IPS-11a (cell line): ENCODE results near the gene ZCCHC17.
"Not testable (repeated sequence)": the region's sequence is repeated elsewhere in the genome, so short reads cannot be mapped to it uniquely, and the experiment has no call there.

Source experiments
- H3K4me3 ChIP-seq: one replicate; pipeline ENCODE4 v1.5.1; 2013; ENCODE audit warnings: low read depth, low read length, control low read depth

The ZCCHC17 gene

GRCh38 chr1:31296486-31297276 is at the start of gene ZCCHC17, which contains the start of gene SNRNP40:
TSS of gene ZCCHC17 (plus strand) at chr1:31297032. CDS start at chr1:31310099, 13,067 bp downstream.
TSS of gene SNRNP40 (minus strand) at chr1:31296788. CDS start at chr1:31296751, 37 bp downstream.
- peak within 1 kb of the TSS; percentile 100 for H3K4me3 ChIP-seq

GRCh38 chr1:31248276-31248675 is 48.6 kb upstream of the ZCCHC17 start:
- no peak overlapping the region for H3K4me3 ChIP-seq

GRCh38 chr1:31249854-31250253 is 47.0 kb upstream of the ZCCHC17 start:
- H3K4me3 ChIP-seq: no peak overlapping the region

- H3K4me3 ChIP-seq: no peak overlapping the region
These were observed 39.6 kb upstream of the ZCCHC17 start for GRCh38 chr1:31257213-31257612.

GRCh38 chr1:31258581-31258980 is 38.3 kb upstream of the ZCCHC17 start:
- no peak overlapping the region for H3K4me3 ChIP-seq

- H3K4me3 ChIP-seq: no peak overlapping the region
These were observed 37.1 kb upstream of the ZCCHC17 start for GRCh38 chr1:31259746-31260145.

GRCh38 chr1:31261916-31262315 is 34.9 kb upstream of the ZCCHC17 start:
- no peak overlapping the region for H3K4me3 ChIP-seq

- not testable (repeated sequence) for H3K4me3 ChIP-seq
These were observed 34.4 kb upstream of the ZCCHC17 start for GRCh38 chr1:31262393-31262792.

GRCh38 chr1:31263408-31263807 is 33.4 kb upstream of the ZCCHC17 start:
- H3K4me3 ChIP-seq: no peak overlapping the region

- no peak overlapping the region for H3K4me3 ChIP-seq
These were observed 31.9 kb upstream of the ZCCHC17 start for GRCh38 chr1:31264790-31265386.

- no peak overlapping the region for H3K4me3 ChIP-seq
These were observed 30.3 kb upstream of the ZCCHC17 start for GRCh38 chr1:31266547-31266946.

GRCh38 chr1:31272369-31272768 is 24.5 kb upstream of the ZCCHC17 start:
- no peak overlapping the region for H3K4me3 ChIP-seq

- H3K4me3 ChIP-seq: no peak overlapping the region
These were observed 23.2 kb upstream of the ZCCHC17 start for GRCh38 chr1:31273619-31274018.

- not testable (repeated sequence) for H3K4me3 ChIP-seq
These were observed 14.4 kb upstream of the ZCCHC17 start for GRCh38 chr1:31282426-31282825.

GRCh38 chr1:31287791-31288190 is 9.0 kb upstream of the ZCCHC17 start:
- H3K4me3 ChIP-seq: not testable (repeated sequence)

- H3K4me3 ChIP-seq: no peak overlapping the region
These were observed 7.8 kb upstream of the ZCCHC17 start for GRCh38 chr1:31289021-31289420.

GRCh38 chr1:31295874-31296485 is 852 bp upstream of the ZCCHC17 start:
- H3K4me3 ChIP-seq: peak overlapping the region; percentile 100

GRCh38 chr1:31297277-31298247 is 730 bp downstream of the ZCCHC17 start:
- peak overlapping the region; percentile 100 for H3K4me3 ChIP-seq

- no peak overlapping the region for H3K4me3 ChIP-seq
These were observed 2.5 kb downstream of the ZCCHC17 start for GRCh38 chr1:31299365-31299764.

GRCh38 chr1:31300193-31300592 is 3.4 kb downstream of the ZCCHC17 start:
- H3K4me3 ChIP-seq: no peak overlapping the region
